GM21786 (cell line): ENCODE results near the gene RSKR.
"Not testable (repeated sequence)": the region's sequence is repeated elsewhere in the genome, so short reads cannot be mapped to it uniquely, and the experiment has no call there.

Experiments used
- ATAC-seq: cut with Tn5 transposase; IDR thresholded peaks from one replicate; pipeline ENCODE4 v1.9.1; 2021; ENCODE audit not compliant: unreplicated experiment

The RSKR gene

GRCh38 chr17:28578246-28579195, 35.5 kb downstream of the RSKR start:
- no peak for ATAC-seq

GRCh38 chr17:28577466-28577824, 36.5 kb downstream of the RSKR start:
- no peak for ATAC-seq

- peak; percentile 85 for ATAC-seq
Observed at GRCh38 chr17:28576758-28577465, 37.1 kb downstream of the RSKR start, which contains the start of gene ALDOC. Gene ALDOC, minus strand, starts transcription at chr17:28576895. Its CDS starts 1,363 bp downstream, at chr17:28575532.

GRCh38 chr17:28576016-28576415, 38.0 kb downstream of the RSKR start:
- ATAC-seq, result not testable (repeated sequence)

- no peak for ATAC-seq
Observed at GRCh38 chr17:28575126-28575795, 38.7 kb downstream of the RSKR start.

- ATAC-seq, result no peak
Observed at GRCh38 chr17:28574526-28574925, 39.5 kb downstream of the RSKR start.

- ATAC-seq, result no peak
Observed at GRCh38 chr17:28573966-28574480, 40.0 kb downstream of the RSKR start.

- ATAC-seq, result no peak
Observed at GRCh38 chr17:28573521-28573920, 40.5 kb downstream of the RSKR start.

GRCh38 chr17:28573040-28573380, 41.0 kb downstream of the RSKR start:
- ATAC-seq, result no peak

GRCh38 chr17:28572259-28573039, 41.5 kb downstream of the RSKR start:
- no peak for ATAC-seq

GRCh38 chr17:28571361-28572122, 42.4 kb downstream of the RSKR start, which contains the start of gene PIGS:
Gene PIGS, minus strand, starts transcription at chr17:28571524. Its CDS starts 28 bp downstream, at chr17:28571496.
- ATAC-seq, result peak; percentile 84

GRCh38 chr17:28570716-28571360, 43.1 kb downstream of the RSKR start:
- peak; percentile 5 for ATAC-seq

- no peak for ATAC-seq
Observed at GRCh38 chr17:28569446-28569845, 44.5 kb downstream of the RSKR start.

GRCh38 chr17:28567604-28568003, 46.4 kb downstream of the RSKR start:
- no peak for ATAC-seq

- no peak for ATAC-seq
Observed at GRCh38 chr17:28563475-28563874, 50.5 kb downstream of the RSKR start.
